ENCODE measurements around the gene DIPK1C. TPM values are rescaled to one million over a fixed set of nuclear protein-coding genes. Genes with fewer than 3 reads are reported as not detected.

Gene DIPK1C
- total RNA-seq, 1 experiment from 2014 or later = not detected

DNA sequence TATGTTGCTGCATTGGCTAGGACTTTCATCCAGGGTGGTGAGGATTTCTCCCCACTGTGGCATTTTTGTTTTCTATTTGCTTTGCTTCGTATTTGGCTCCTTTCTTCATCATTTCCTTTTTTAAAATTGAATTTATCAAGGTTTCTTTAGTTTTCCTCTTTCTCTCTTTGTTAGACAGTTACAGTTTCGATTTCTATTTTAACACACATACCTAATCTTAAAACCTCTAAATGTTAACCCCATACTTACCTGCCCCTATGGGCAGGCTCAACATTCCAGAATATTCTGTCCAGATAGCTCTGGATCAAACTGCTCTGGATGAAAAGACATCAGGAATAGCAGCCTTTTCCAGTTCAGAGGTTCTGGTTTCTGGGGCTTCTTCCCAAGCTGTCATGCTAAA, 49.2 kb downstream of the DIPK1C start:
- no peaks in the 10 kb centered on the region for H3K9me3 ChIP-seq (ENCODE audit: control insufficient read depth in 1 of 2, insufficient read depth in 1 of 2, low read depth in 1 of 2, low read length in 2 of 2)
- ATAC-seq = no peak
- no peak overlapping the region for H3K9ac ChIP-seq (ENCODE audit: low read length)
- no peak overlapping the region for H3K27ac ChIP-seq (ENCODE audit: low read depth, low read length)
- no peaks in the 10 kb centered on the region for H3K79me2 ChIP-seq (ENCODE audit: insufficient read depth, low read length)
- H3K4me3 ChIP-seq (replicated peaks in 1 of 2; ENCODE audit: low read depth in 1 of 2, low read length in 2 of 2) = no peak overlapping the region
- no peak overlapping the region for H3K4me2 ChIP-seq (ENCODE audit: low read length)
- H3K27me3 ChIP-seq (ENCODE audit: insufficient read depth, low read length) = peaks cover 43% of the 10 kb centered on the region
- no peak overlapping the region for H2AFZ ChIP-seq (ENCODE audit: low read depth, low read length, poor library complexity, severe bottlenecking)
- no peaks in the 10 kb centered on the region for H4K20me1 ChIP-seq (ENCODE audit: insufficient read depth)
- ChIA-PET RAD21 (ENCODE audit: low non-redundant PET in 1 of 2, low total read pairs in 2 of 2, uncharacterized antibody in 2 of 2, unreplicated experiment in 2 of 2) (no interaction called here), CTCF (no interaction called here), POLR2A (no interaction called here)
- DNase-seq (ENCODE audit: low read depth, low spot score) = no peak
- intact Hi-C loops (cut with micrococcal nuclease) = no loop called here
- no peaks in the 10 kb centered on the region for H3K36me3 ChIP-seq (ENCODE audit: control insufficient read depth in 1 of 2, insufficient read depth in 2 of 2, low read length in 2 of 2)
- no peaks in the 10 kb centered on the region for H3K4me1 ChIP-seq (ENCODE audit: control insufficient read depth in 1 of 2, insufficient read depth in 2 of 2, low read length in 2 of 2)
- no TSS peak for BruUV-seq (replicated peaks)
- no peaks in the 10 kb centered on the region for H3K9me2 ChIP-seq (ENCODE audit: insufficient read depth)
- TF ChIP-seq, protein P1, sequence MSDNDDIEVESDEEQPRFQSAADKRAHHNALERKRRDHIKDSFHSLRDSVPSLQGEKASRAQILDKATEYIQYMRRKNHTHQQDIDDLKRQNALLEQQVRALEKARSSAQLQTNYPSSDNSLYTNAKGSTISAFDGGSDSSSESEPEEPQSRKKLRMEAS (IDR thresholded peaks at IDR 0.05) = no peak
- TF ChIP-seq ELF1 (IDR thresholded peaks at IDR 0.05; ENCODE audit: borderline replicate concordance, low read depth) = no peak
- TF ChIP-seq SRF (IDR thresholded peaks at IDR 0.05; ENCODE audit: low read depth) = no peak
- TF ChIP-seq EZH2 (IDR thresholded peaks at IDR 0.05) = no peak
- no peak for TF ChIP-seq JUND (IDR thresholded peaks at IDR 0.05)
- no peak for TF ChIP-seq FOSL1 (IDR thresholded peaks at IDR 0.05; ENCODE audit: low read depth)
- no peak for TF ChIP-seq ZFX (IDR thresholded peaks at IDR 0.05)
- no peak for TF ChIP-seq EGR1 (IDR thresholded peaks at IDR 0.05; ENCODE audit: low read depth)
- no peak for TF ChIP-seq RAD21 (IDR thresholded peaks at IDR 0.05; ENCODE audit: low read depth)
- no peak for TF ChIP-seq POLR2AphosphoS5 (IDR thresholded peaks at IDR 0.05; ENCODE audit: low read depth, low read length)
- TF ChIP-seq EZH2phosphoT487 (IDR thresholded peaks at IDR 0.05; ENCODE audit: borderline replicate concordance) = no peak
- no peak for TF ChIP-seq SP1 (IDR thresholded peaks at IDR 0.05; ENCODE audit: low read depth)
- no peak for TF ChIP-seq CBX3 (IDR thresholded peaks at IDR 0.05; ENCODE audit: low read depth)
- TF ChIP-seq TCF7L2 (IDR thresholded peaks at IDR 0.05; ENCODE audit: borderline replicate concordance, extremely low read depth, insufficient read depth, insufficient read length) = no peak
- no peak for TF ChIP-seq CEBPB (IDR thresholded peaks at IDR 0.05; ENCODE audit: low read depth)
- TF ChIP-seq, protein P2, sequence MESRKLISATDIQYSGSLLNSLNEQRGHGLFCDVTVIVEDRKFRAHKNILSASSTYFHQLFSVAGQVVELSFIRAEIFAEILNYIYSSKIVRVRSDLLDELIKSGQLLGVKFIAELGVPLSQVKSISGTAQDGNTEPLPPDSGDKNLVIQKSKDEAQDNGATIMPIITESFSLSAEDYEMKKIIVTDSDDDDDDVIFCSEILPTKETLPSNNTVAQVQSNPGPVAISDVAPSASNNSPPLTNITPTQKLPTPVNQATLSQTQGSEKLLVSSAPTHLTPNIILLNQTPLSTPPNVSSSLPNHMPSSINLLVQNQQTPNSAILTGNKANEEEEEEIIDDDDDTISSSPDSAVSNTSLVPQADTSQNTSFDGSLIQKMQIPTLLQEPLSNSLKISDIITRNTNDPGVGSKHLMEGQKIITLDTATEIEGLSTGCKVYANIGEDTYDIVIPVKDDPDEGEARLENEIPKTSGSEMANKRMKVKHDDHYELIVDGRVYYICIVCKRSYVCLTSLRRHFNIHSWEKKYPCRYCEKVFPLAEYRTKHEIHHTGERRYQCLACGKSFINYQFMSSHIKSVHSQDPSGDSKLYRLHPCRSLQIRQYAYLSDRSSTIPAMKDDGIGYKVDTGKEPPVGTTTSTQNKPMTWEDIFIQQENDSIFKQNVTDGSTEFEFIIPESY (IDR thresholded peaks at IDR 0.05; ENCODE audit: extremely low read depth, insufficient replicate concordance, low read length) = no peak
- no peak for TF ChIP-seq YY1 (IDR thresholded peaks at IDR 0.05; ENCODE audit: extremely low read depth, insufficient replicate concordance, low read depth, low read length)
